Colonic mucosa (tissue), 4 donors: Measurements from ENCODE around the gene XRCC4. TPM values are rescaled to one million over a fixed set of nuclear protein-coding genes. Genes with fewer than 3 reads are reported as not detected.

Experiments used
- DNase-seq: peaks from one replicate; pipeline ENCODE4 v3.0.0-alpha.2; 2020
- H3K27ac ChIP-seq: fragments of 200-600 bp; one replicate; pipeline ENCODE4 v1.8.0; 2021
- H3K27me3 ChIP-seq: fragments of 200-600 bp; one replicate; pipeline ENCODE4 v1.8.0; 2021
- H3K36me3 ChIP-seq: fragments of 200-600 bp; one replicate; pipeline ENCODE4 v1.8.0; 2021
- H3K4me1 ChIP-seq: fragments of 200-600 bp; one replicate; pipeline ENCODE4 v1.8.0; 2021; ENCODE audit warnings: mild to moderate bottlenecking
- H3K4me3 ChIP-seq: fragments of 200-600 bp; one replicate; pipeline ENCODE4 v1.8.0; 2021
- H3K9ac ChIP-seq, 2 donors: one replicate each; pipeline ENCODE4 v1.7.0; 2013; ENCODE audit warnings: control low read depth in 2 of 2, low read depth in 2 of 2, low read length in 2 of 2
- H3K9me3 ChIP-seq: fragments of 200-600 bp; one replicate; pipeline ENCODE4 v1.8.0; 2021
- CTCF ChIP-seq: fragments of 200-600 bp; IDR thresholded peaks from one replicate; pipeline ENCODE4 v1.8.0; 2022; ENCODE audit warnings: antibody characterized with exemption, mild to moderate bottlenecking
- intact Hi-C: fragments of 100-400 bp; cut with DNase I; formaldehyde crosslinking; loops from one replicate; pipeline ENCODE4 v1.14.1; 2022
- total RNA-seq, 2 donors: library from RNA; stranded (reverse); fragmentation: NEBNext Ultra II Directional in 1 of 2; extraction: Animal tissue kit (Norgen Biotek cat#: 25700) in 1 of 2; gene quantifications; one replicate each; pipeline ENCODE4 v1.2.1, GENCODE V29; 2021
- donor health status: healthy.
- donor health status: DM: no; HTN: no; CAD: no.
- donor health status: DM: no; HTN: no; CAD: no.

XRCC4 gene
- total RNA-seq, 2 donors from 2014 or later, result 5.7 to 8.7 TPM

GRCh38 chr5:83363886-83364275 lies 286.5 kb downstream of the XRCC4 start:
- H3K36me3 ChIP-seq, result no peaks in the 10 kb centered on the region
- H3K4me1 ChIP-seq, result no peaks in the 10 kb centered on the region
- no peak for TF ChIP-seq CTCF
- H3K9me3 ChIP-seq, result no peaks in the 10 kb centered on the region
- no peak for DNase-seq
- H3K27me3 ChIP-seq, result no peaks in the 10 kb centered on the region
- intact Hi-C loops, result no loop called here
- no peak overlapping the region for H3K9ac ChIP-seq
- H3K27ac ChIP-seq, result no peak overlapping the region
- no peak overlapping the region for H3K4me3 ChIP-seq

- Histone ChIP-seq H3K4me3 (no peak overlapping the region), H3K27ac (no peak overlapping the region), H3K9ac (no peak overlapping the region), H3K36me3 (no peaks in the 10 kb centered on the region), H3K4me1 (no peaks in the 10 kb centered on the region), H3K9me3 (no peaks in the 10 kb centered on the region), H3K27me3 (no peaks in the 10 kb centered on the region)
- intact Hi-C loops, result no loop called here
- no peak for TF ChIP-seq CTCF
- DNase-seq, result no peak
Measured at GRCh38 chr5:83364312-83365299, 287.3 kb downstream of the XRCC4 start.

- Histone ChIP-seq H3K27me3 (no peaks in the 10 kb centered on the region), H3K4me3 (no peak overlapping the region), H3K36me3 (no peaks in the 10 kb centered on the region), H3K9me3 (no peaks in the 10 kb centered on the region), H3K9ac (no peak overlapping the region), H3K27ac (no peak overlapping the region), H3K4me1 (no peaks in the 10 kb centered on the region)
- intact Hi-C loops, result no loop called here
- TF ChIP-seq CTCF, result no peak
- no peak for DNase-seq
Measured at GRCh38 chr5:83368319-83368718, 291.0 kb downstream of the XRCC4 start.

- DNase-seq, result no peak
- intact Hi-C loops, result no loop called here
Measured at GRCh38 chr5:83368835-83369234, 291.5 kb downstream of the XRCC4 start.

GRCh38 chr5:83370957-83371356 lies 293.6 kb downstream of the XRCC4 start:
- no peak overlapping the region for H3K27ac ChIP-seq
- intact Hi-C loops, result no loop called here

More at GRCh38 chr5:83368835-83369234, 291.5 kb downstream of the XRCC4 start:
- H3K27ac ChIP-seq, result no peak overlapping the region
- H3K27me3 ChIP-seq, result no peaks in the 10 kb centered on the region
- H3K36me3 ChIP-seq, result no peaks in the 10 kb centered on the region
- H3K9me3 ChIP-seq, result no peaks in the 10 kb centered on the region
- no peak overlapping the region for H3K9ac ChIP-seq
- no peak for TF ChIP-seq CTCF
- H3K4me1 ChIP-seq, result no peaks in the 10 kb centered on the region
- no peak overlapping the region for H3K4me3 ChIP-seq

More at GRCh38 chr5:83370957-83371356, 293.6 kb downstream of the XRCC4 start:
- TF ChIP-seq CTCF, result no peak
- no peak overlapping the region for H3K9ac ChIP-seq
- no peaks in the 10 kb centered on the region for H3K9me3 ChIP-seq
- H3K27me3 ChIP-seq, result no peaks in the 10 kb centered on the region
- DNase-seq, result no peak
- H3K4me3 ChIP-seq, result no peak overlapping the region
- H3K36me3 ChIP-seq, result no peaks in the 10 kb centered on the region
- H3K4me1 ChIP-seq, result no peaks in the 10 kb centered on the region
